Measurements from ENCODE around the gene NMBR. TPM values are rescaled to one million over a fixed set of nuclear protein-coding genes. Genes with fewer than 3 reads are reported as not detected.
A peak's percentile ranks its signal among the peaks of the same experiment; 100 is the strongest.
"Not testable (repeated sequence)": the region's sequence is repeated elsewhere in the genome, so short reads cannot be mapped to it uniquely, and the experiment has no call there.

The NMBR gene
- total RNA-seq, 1 donor from 2014 or later = not detected

DNA sequence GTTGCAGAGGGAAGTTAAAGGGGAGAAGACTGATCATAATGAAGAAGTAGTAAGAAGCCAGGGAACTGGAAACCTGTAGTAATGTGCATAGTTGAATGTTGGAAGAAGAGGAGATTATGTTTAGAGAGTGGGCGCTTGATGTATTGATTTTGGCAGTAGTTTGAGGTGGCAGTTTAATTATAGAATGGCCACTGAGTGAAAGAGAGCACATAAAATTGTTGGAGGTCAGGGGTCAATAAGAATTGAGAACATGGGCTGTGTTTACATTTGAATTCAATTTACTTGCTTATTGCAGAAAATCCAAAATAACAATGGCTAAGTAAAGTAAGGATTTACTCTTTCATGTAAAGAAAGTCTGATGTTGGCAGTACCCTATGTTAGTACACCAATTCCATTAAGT is 15.9 kb upstream of the NMBR start:
- TF ChIP-seq, protein P1, sequence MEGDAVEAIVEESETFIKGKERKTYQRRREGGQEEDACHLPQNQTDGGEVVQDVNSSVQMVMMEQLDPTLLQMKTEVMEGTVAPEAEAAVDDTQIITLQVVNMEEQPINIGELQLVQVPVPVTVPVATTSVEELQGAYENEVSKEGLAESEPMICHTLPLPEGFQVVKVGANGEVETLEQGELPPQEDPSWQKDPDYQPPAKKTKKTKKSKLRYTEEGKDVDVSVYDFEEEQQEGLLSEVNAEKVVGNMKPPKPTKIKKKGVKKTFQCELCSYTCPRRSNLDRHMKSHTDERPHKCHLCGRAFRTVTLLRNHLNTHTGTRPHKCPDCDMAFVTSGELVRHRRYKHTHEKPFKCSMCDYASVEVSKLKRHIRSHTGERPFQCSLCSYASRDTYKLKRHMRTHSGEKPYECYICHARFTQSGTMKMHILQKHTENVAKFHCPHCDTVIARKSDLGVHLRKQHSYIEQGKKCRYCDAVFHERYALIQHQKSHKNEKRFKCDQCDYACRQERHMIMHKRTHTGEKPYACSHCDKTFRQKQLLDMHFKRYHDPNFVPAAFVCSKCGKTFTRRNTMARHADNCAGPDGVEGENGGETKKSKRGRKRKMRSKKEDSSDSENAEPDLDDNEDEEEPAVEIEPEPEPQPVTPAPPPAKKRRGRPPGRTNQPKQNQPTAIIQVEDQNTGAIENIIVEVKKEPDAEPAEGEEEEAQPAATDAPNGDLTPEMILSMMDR (IDR thresholded peaks at IDR 0.05; ENCODE audit: unreplicated experiment) = no peak
- no peak for DNase-seq (ENCODE audit: low spot score)
- H3K36me3 Mint-ChIP-seq (ENCODE audit: low read depth, unreplicated experiment) = no peaks in the 10 kb centered on the region
- peaks cover 3% of the 10 kb centered on the region for H3K4me1 Mint-ChIP-seq (ENCODE audit: unreplicated experiment)
- no peaks in the 10 kb centered on the region for H3K9me3 Mint-ChIP-seq (ENCODE audit: unreplicated experiment)
- no peaks in the 10 kb centered on the region for H3K27me3 Mint-ChIP-seq (ENCODE audit: unreplicated experiment)
- H3K4me3 Mint-ChIP-seq (ENCODE audit: unreplicated experiment) = no peak overlapping the region
- H3K27ac Mint-ChIP-seq (ENCODE audit: unreplicated experiment) = no peak overlapping the region

DNA sequence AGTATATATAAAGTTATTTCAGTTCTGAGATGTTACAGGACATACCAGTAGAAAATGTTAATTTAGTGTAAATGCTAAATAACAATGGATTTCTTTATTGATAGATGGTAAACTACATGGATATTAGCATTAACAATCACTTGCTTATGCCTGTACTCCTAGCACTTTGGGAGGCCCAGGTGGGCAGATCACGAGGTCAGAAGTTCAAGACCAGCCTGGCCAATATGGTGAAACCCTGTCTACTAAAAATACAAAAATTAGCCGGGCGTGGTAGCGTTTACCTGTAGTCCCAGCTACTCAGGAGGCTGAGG is 9.8 kb upstream of the NMBR start:
- not testable (repeated sequence) for H3K36me3 Mint-ChIP-seq (ENCODE audit: low read depth, unreplicated experiment); H3K27ac Mint-ChIP-seq (ENCODE audit: unreplicated experiment); H3K27me3 Mint-ChIP-seq (ENCODE audit: unreplicated experiment); DNase-seq (ENCODE audit: low spot score); H3K4me3 Mint-ChIP-seq (ENCODE audit: unreplicated experiment); H3K9me3 Mint-ChIP-seq (ENCODE audit: unreplicated experiment); H3K4me1 Mint-ChIP-seq (ENCODE audit: unreplicated experiment)
- TF ChIP-seq, protein P1 (IDR thresholded peaks at IDR 0.05; ENCODE audit: unreplicated experiment) = peak; percentile 53

DNA sequence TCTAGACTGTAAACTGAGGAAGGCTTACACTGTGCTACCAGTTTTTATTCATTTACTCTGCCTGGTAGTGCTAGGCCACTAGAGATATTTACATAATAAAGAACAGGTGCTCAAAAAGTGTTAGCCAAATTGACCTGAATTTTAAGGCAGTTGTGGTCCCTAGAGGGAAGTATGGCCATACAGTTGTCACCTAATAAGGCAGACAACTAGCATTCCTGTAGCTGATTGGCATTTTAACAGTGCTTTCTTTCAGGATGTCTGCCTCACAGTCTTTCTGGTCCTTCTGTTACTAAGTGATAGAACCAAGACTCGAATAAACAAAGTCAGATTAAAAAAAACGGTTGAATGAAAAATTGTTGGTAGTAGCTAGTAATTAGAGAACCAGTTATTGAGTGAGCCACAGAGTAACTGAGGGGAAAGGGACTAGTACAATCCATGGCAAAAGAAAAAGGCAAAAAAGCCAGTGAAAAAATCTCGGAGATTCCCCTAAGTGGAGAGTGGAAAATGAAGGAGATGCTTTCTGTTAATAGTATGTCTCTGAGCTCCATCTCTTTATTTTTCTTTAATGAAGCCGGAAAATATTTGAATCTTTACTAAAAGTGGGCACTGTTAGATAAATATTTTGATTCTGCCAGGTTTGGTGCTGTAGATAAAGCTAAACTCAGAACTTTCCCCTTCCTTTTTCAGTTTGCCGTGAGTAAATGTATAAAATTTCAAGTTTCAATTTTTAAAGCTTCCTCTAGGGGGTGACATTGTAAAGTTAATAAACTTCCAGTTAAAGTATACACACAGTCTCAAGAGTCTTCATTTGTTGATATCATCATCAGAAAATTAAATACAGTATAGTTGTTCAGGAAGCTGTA is 9.2 kb upstream of the NMBR start:
- Mint-ChIP-seq H3K27me3 (ENCODE audit: unreplicated experiment) (no peaks in the 10 kb centered on the region), H3K9me3 (ENCODE audit: unreplicated experiment) (no peaks in the 10 kb centered on the region), H3K27ac (ENCODE audit: unreplicated experiment) (peak overlapping the region; percentile 76), H3K36me3 (ENCODE audit: low read depth, unreplicated experiment) (no peaks in the 10 kb centered on the region), H3K4me3 (ENCODE audit: unreplicated experiment) (no peak overlapping the region), H3K4me1 (ENCODE audit: unreplicated experiment) (peaks cover 3% of the 10 kb centered on the region)
- no peak for DNase-seq (ENCODE audit: low spot score)
- TF ChIP-seq, protein P1 (IDR thresholded peaks at IDR 0.05; ENCODE audit: unreplicated experiment) = peak; percentile 76

DNA sequence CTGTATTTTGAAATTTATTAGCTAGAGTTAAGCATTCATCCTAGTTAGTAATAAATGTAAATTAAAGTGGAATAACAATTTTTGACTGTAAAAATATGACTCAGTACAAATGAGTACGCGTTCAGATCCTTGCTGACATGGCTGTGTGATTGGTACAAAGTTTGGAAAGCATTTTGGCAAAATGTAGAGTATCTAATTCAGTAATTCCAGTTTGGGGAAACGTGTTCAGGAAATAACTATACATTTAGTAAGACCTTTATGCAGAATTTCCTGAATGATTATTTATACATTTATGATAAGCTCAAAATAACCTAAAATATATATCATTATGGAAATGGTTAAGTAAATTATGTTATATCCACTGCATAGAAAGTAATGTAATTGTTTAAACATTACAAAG is 8.2 kb upstream of the NMBR start:
- Mint-ChIP-seq H3K27ac (ENCODE audit: unreplicated experiment) (no peak overlapping the region), H3K9me3 (ENCODE audit: unreplicated experiment) (no peaks in the 10 kb centered on the region), H3K4me3 (ENCODE audit: unreplicated experiment) (no peak overlapping the region), H3K4me1 (ENCODE audit: unreplicated experiment) (peaks cover 4% of the 10 kb centered on the region), H3K36me3 (ENCODE audit: low read depth, unreplicated experiment) (no peaks in the 10 kb centered on the region), H3K27me3 (ENCODE audit: unreplicated experiment) (peaks cover 3% of the 10 kb centered on the region)
- TF ChIP-seq, protein P1 (IDR thresholded peaks at IDR 0.05; ENCODE audit: unreplicated experiment) = no peak
- no peak for DNase-seq (ENCODE audit: low spot score)

DNA sequence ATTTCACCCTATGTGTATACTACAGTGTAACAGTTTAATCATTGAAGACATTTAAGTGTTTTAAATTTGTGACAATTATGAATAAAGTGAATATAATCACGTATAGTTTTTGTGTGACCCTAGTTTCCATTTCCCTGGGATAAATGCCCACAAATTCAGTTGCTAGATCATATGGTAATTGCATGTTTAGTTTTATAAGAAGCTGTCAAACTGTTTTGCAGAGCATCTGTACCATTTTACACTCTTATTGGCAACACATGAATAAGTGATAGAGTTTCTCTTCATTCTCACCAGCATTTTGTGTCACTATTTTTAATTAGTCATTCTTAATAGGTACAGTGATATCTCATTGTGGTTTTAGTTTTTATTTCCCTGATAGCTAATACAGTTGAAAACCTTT is 7.4 kb upstream of the NMBR start:
- TF ChIP-seq, protein P1 (IDR thresholded peaks at IDR 0.05; ENCODE audit: unreplicated experiment) = no peak
- no peaks in the 10 kb centered on the region for H3K36me3 Mint-ChIP-seq (ENCODE audit: low read depth, unreplicated experiment)
- peaks cover 3% of the 10 kb centered on the region for H3K27me3 Mint-ChIP-seq (ENCODE audit: unreplicated experiment)
- DNase-seq (ENCODE audit: low spot score) = no peak
- H3K9me3 Mint-ChIP-seq (ENCODE audit: unreplicated experiment) = no peaks in the 10 kb centered on the region
- peaks cover 10% of the 10 kb centered on the region for H3K4me1 Mint-ChIP-seq (ENCODE audit: unreplicated experiment)
- no peak overlapping the region for H3K27ac Mint-ChIP-seq (ENCODE audit: unreplicated experiment)
- no peak overlapping the region for H3K4me3 Mint-ChIP-seq (ENCODE audit: unreplicated experiment)

Data from endothelial cell (in vitro differentiated cells).